CD14-positive monocyte (primary cell): ENCODE measurements around the gene TRAPPC3L. TPM values are rescaled to one million over a fixed set of nuclear protein-coding genes. Genes with fewer than 3 reads are reported as not detected.

Source experiments
- DNase-seq, 3 donors: peaks; one replicate each; pipeline ENCODE4 v3.0.0-alpha.2; 2011 to 2022
- H2AFZ ChIP-seq: 2 replicates; pipeline ENCODE4 v1.6.0; 2012; ENCODE audit warnings: mild to moderate bottlenecking, low read depth, low read length, inconsistent platforms; ENCODE audit not compliant: insufficient read depth, poor library complexity, severe bottlenecking
- H3K27ac ChIP-seq, 2 donors: 1 replicate in 1 of 2; 2 replicates in 1 of 2; pipeline ENCODE4 v1.5.1; 2012 to 2013; ENCODE audit warnings: low read length in 2 of 2, control low read depth in 1 of 2, inconsistent platforms in 1 of 2, low read depth in 1 of 2, mild to moderate bottlenecking in 1 of 2
- H3K27me3 ChIP-seq, 2 donors: one replicate each; pipeline versions ENCODE4 v1.6.0 to v1.6.1; 2011 to 2013; ENCODE audit warnings: low read length in 2 of 2; ENCODE audit not compliant: control insufficient read depth in 2 of 2, insufficient read depth in 2 of 2
- H3K36me3 ChIP-seq, 2 donors: replicated peaks in 1 of 2; 1 replicate in 1 of 2; 2 replicates in 1 of 2; pipeline versions ENCODE4 v1.5.1 to v1.6.1; 2012 to 2013; ENCODE audit warnings: low read length in 2 of 2, control low read depth in 1 of 2, inconsistent platforms in 1 of 2, mild to moderate bottlenecking in 1 of 2; ENCODE audit not compliant: insufficient read depth in 2 of 2, control insufficient read depth in 1 of 2
- H3K4me1 ChIP-seq, 2 donors: 1 replicate in 1 of 2; 2 replicates in 1 of 2; pipeline versions ENCODE4 v1.5.1 to v1.6.1; 2012 to 2013; ENCODE audit warnings: low read length in 2 of 2, control low read depth in 1 of 2, inconsistent platforms in 1 of 2, mild to moderate bottlenecking in 1 of 2, moderate library complexity in 1 of 2; ENCODE audit not compliant: insufficient read depth in 2 of 2, control insufficient read depth in 1 of 2
- H3K4me2 ChIP-seq: replicated peaks from 2 replicates; pipeline ENCODE3; 2012; ENCODE audit warnings: low read length, moderate library complexity, mild to moderate bottlenecking; ENCODE audit not compliant: poor library complexity, severe bottlenecking; ENCODE audit errors: extremely low read depth
- H3K4me3 ChIP-seq, 3 experiments: fragments of 200-600 bp in 1 of 3; sonication (generic) in 1 of 3; replicated peaks in 1 of 3; 1 replicate in 2 of 3; 2 replicates in 1 of 3; pipeline ENCODE4 v1.5.1; 2011 to 2013; ENCODE audit warnings: low read length in 3 of 3, mild to moderate bottlenecking in 3 of 3, control low read depth in 2 of 3, low read depth in 2 of 3, inconsistent platforms in 1 of 3, moderate library complexity in 1 of 3
- H3K79me2 ChIP-seq: 2 replicates; pipeline ENCODE4 v1.6.0; 2012; ENCODE audit warnings: mild to moderate bottlenecking, control low read depth, inconsistent platforms, low read length, moderate library complexity; ENCODE audit not compliant: insufficient read depth
- H3K9ac ChIP-seq: 2 replicates; pipeline ENCODE4 v1.6.0; 2017; ENCODE audit warnings: low read length, mild to moderate bottlenecking; ENCODE audit not compliant: insufficient read depth, poor library complexity, severe bottlenecking
- H3K9me3 ChIP-seq, 2 donors: replicated peaks in 1 of 2; 1 replicate in 1 of 2; 2 replicates in 1 of 2; pipeline versions ENCODE4 v1.5.1 to v1.6.1; 2012 to 2013; ENCODE audit warnings: low read length in 2 of 2, control low read depth in 1 of 2; ENCODE audit not compliant: control insufficient read depth in 1 of 2, insufficient read depth in 1 of 2
- H4K20me1 ChIP-seq: 2 replicates; pipeline ENCODE4 v1.6.0; 2012; ENCODE audit warnings: mild to moderate bottlenecking, low read length, control low read depth, moderate library complexity; ENCODE audit not compliant: insufficient read depth
- H3K27ac Mint-ChIP-seq, 7 donors: one replicate each; pipeline ENCODE4 v1.8.0; 2020; ENCODE audit warnings: mild to moderate bottlenecking in 7 of 7, mixed read lengths in 7 of 7, moderate library complexity in 6 of 7, inconsistent platforms in 2 of 7
- H3K27me3 Mint-ChIP-seq, 3 donors: one replicate each; pipeline ENCODE4 v1.8.0; 2021 to 2022; ENCODE audit warnings: low read depth in 3 of 3, mild to moderate bottlenecking in 3 of 3, mixed read lengths in 3 of 3, moderate library complexity in 3 of 3, inconsistent platforms in 1 of 3
- H3K36me3 Mint-ChIP-seq, 2 donors: one replicate each; pipeline ENCODE4 v1.8.0; 2020; ENCODE audit warnings: mixed read lengths in 2 of 2, inconsistent platforms in 1 of 2, mild to moderate bottlenecking in 1 of 2
- H3K4me1 Mint-ChIP-seq: one replicate; pipeline ENCODE4 v1.8.0; 2020; ENCODE audit warnings: mild to moderate bottlenecking, mixed read lengths
- H3K4me3 Mint-ChIP-seq, 2 donors: one replicate each; pipeline ENCODE4 v1.8.0; 2020; ENCODE audit warnings: mild to moderate bottlenecking in 2 of 2, mixed read lengths in 2 of 2, moderate library complexity in 1 of 2
- H3K9me3 Mint-ChIP-seq, 7 donors: one replicate each; pipeline ENCODE4 v1.8.0; 2020 to 2022; ENCODE audit warnings: mixed read lengths in 7 of 7, mild to moderate bottlenecking in 6 of 7, moderate library complexity in 6 of 7, inconsistent platforms in 2 of 7
- WGBS: methylation state at CpG from one replicate; pipeline ENCODE4 v1.1.5; 2013; ENCODE audit warnings: missing lambda C conversion rate; ENCODE audit not compliant: insufficient coverage; 5-methylcytosine and 5-hydroxymethylcytosine counted together
- intact Hi-C, 2 donors: fragments of 100-400 bp; cut with micrococcal nuclease; formaldehyde crosslinking; loops; one replicate each; pipeline versions ENCODE4 v1.15.0 to v1.15.1; 2023
- polyA plus RNA-seq, 3 donors: library from polyadenylated mRNA; depleted of rRNA in 1 of 3; unstranded in 2 of 3; stranded (reverse) in 1 of 3; fragments of 300-500 nt in 2 of 3; fragments of >200 nt in 1 of 3; fragmentation: Illumina TruSeq in 2 of 3; gene quantifications; 1 replicate in 2 of 3; 2 replicates in 1 of 3; pipeline ENCODE4 v1.2.3, GENCODE V29; 2012 to 2021
- TF ChIP-seq, protein P1 (sequence below): fragments of 200-600 bp; IDR thresholded peaks from one replicate; pipeline ENCODE4 v1.8.0; 2022; ENCODE audit warnings: antibody characterized with exemption, mild to moderate bottlenecking

Gene TRAPPC3L
- polyA plus RNA-seq, 3 donors: 0.17 TPM; not detected in 2

- Histone ChIP-seq H2AFZ (no peak overlapping the region), H3K4me2 (no peak overlapping the region), H3K36me3 (no peaks in the 10 kb centered on the region), H3K9ac (no peak overlapping the region), H3K27me3 (no peaks in the 10 kb centered on the region), H3K79me2 (no peaks in the 10 kb centered on the region), H3K4me1 (peaks cover 6 to 9% of the 10 kb centered on the region in 2 donors), H3K4me3 (no peak overlapping the region), H3K27ac (no peak overlapping the region), H3K9me3 (no peaks in the 10 kb centered on the region), H4K20me1 (no peaks in the 10 kb centered on the region)
- peaks cover 13% of the 10 kb centered on the region for H3K4me1 Mint-ChIP-seq
- 100% methylated on average over 4 of the region's 9 CpGs for WGBS
- peak overlapping the region in 1 of 2 donors; percentile 46 for H3K4me3 Mint-ChIP-seq
- peak; percentile 46 to 64 (median 59) for DNase-seq
- TF ChIP-seq, protein P1, sequence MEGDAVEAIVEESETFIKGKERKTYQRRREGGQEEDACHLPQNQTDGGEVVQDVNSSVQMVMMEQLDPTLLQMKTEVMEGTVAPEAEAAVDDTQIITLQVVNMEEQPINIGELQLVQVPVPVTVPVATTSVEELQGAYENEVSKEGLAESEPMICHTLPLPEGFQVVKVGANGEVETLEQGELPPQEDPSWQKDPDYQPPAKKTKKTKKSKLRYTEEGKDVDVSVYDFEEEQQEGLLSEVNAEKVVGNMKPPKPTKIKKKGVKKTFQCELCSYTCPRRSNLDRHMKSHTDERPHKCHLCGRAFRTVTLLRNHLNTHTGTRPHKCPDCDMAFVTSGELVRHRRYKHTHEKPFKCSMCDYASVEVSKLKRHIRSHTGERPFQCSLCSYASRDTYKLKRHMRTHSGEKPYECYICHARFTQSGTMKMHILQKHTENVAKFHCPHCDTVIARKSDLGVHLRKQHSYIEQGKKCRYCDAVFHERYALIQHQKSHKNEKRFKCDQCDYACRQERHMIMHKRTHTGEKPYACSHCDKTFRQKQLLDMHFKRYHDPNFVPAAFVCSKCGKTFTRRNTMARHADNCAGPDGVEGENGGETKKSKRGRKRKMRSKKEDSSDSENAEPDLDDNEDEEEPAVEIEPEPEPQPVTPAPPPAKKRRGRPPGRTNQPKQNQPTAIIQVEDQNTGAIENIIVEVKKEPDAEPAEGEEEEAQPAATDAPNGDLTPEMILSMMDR: peak; percentile 93
- no peak overlapping the region for H3K27ac Mint-ChIP-seq
- H3K27me3 Mint-ChIP-seq: peaks cover 6 to 12% (median 9%) of the 10 kb centered on the region in 3 donors
- no peaks in the 10 kb centered on the region for H3K36me3 Mint-ChIP-seq
- intact Hi-C loops: no loop called here
- peaks cover 0 to 2% (median 0%) of the 10 kb centered on the region in 7 donors for H3K9me3 Mint-ChIP-seq
Measured at GRCh38 chr6:116561377-116562018, 16.0 kb upstream of the TRAPPC3L start.

DNA sequence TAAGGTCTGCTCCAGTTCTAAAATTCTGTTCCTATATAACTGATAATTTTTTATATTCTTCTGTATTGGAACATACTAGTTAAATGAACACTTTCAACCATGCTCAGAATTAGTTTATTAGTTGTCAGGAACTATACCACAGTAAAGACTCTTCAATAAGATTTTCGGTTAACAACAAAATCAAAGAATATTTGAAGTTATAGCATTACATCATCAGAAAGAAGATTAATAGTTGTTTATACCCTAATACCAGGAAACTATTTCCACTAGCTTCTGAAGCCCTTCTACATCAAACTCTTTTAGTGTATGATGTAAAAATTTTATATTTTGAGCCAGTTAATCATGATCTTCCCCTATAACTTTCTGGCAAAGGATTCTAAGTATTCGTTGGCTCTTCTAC, 14.6 kb upstream of the TRAPPC3L start:
- no peak for DNase-seq
- Histone ChIP-seq H3K4me3 (no peak overlapping the region), H3K9ac (no peak overlapping the region), H3K9me3 (no peaks in the 10 kb centered on the region), H3K27me3 (no peaks in the 10 kb centered on the region), H4K20me1 (no peaks in the 10 kb centered on the region), H3K79me2 (no peaks in the 10 kb centered on the region), H3K4me2 (no peak overlapping the region), H2AFZ (no peak overlapping the region), H3K4me1 (peaks cover 5 to 6% of the 10 kb centered on the region in 2 donors), H3K36me3 (no peaks in the 10 kb centered on the region), H3K27ac (no peak overlapping the region)
- intact Hi-C loops: no loop called here
- Mint-ChIP-seq H3K36me3 (no peaks in the 10 kb centered on the region), H3K4me1 (peaks cover 8% of the 10 kb centered on the region), H3K9me3 (no peaks in the 10 kb centered on the region), H3K27ac (no peak overlapping the region), H3K27me3 (peaks cover 2 to 6% (median 6%) of the 10 kb centered on the region in 3 donors), H3K4me3 (no peak overlapping the region)
- TF ChIP-seq, protein P1: no peak
- WGBS: no CpG with 5 or more reads among the region's 2 CpGs
